ENCODE data around the gene SLC27A6. TPM values are rescaled to one million over a fixed set of nuclear protein-coding genes. Genes with fewer than 3 reads are reported as not detected.

Gene SLC27A6
- total RNA-seq, 4 donors from 2014 or later, result not detected

DNA sequence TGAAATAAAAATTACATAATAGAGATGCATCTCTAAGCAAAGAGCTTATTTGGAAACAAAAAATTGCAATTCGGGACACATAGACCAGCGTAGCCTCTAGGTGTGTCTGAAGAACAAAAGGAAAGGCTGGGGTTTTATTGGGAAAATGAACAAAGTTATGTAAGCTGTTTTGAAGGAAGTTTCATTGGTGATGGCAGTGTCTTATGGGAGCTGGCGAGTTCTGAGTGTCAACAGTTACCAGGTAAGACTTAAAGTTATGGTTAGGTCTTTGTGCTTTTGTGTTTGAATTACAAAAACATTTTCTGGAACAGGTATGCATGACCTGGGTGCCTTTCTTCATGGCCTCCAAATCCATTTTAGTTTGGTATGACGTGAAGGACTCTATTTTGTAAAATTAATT is 48.9 kb downstream of the SLC27A6 start:
- Histone ChIP-seq H3K36me3 (no peaks in the 10 kb centered on the region), H3K27me3 (no peaks in the 10 kb centered on the region), H3K4me1 (no peaks in the 10 kb centered on the region), H3K9me3 (no peaks in the 10 kb centered on the region), H3K4me3 (no peak overlapping the region), H3K27ac (no peak overlapping the region)
- TF ChIP-seq, protein P1, sequence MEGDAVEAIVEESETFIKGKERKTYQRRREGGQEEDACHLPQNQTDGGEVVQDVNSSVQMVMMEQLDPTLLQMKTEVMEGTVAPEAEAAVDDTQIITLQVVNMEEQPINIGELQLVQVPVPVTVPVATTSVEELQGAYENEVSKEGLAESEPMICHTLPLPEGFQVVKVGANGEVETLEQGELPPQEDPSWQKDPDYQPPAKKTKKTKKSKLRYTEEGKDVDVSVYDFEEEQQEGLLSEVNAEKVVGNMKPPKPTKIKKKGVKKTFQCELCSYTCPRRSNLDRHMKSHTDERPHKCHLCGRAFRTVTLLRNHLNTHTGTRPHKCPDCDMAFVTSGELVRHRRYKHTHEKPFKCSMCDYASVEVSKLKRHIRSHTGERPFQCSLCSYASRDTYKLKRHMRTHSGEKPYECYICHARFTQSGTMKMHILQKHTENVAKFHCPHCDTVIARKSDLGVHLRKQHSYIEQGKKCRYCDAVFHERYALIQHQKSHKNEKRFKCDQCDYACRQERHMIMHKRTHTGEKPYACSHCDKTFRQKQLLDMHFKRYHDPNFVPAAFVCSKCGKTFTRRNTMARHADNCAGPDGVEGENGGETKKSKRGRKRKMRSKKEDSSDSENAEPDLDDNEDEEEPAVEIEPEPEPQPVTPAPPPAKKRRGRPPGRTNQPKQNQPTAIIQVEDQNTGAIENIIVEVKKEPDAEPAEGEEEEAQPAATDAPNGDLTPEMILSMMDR (IDR thresholded peaks at IDR 0.05), result no peak
- no peak for TF ChIP-seq POLR2A (IDR thresholded peaks at IDR 0.05)
- DNase-seq, result no peak

DNA sequence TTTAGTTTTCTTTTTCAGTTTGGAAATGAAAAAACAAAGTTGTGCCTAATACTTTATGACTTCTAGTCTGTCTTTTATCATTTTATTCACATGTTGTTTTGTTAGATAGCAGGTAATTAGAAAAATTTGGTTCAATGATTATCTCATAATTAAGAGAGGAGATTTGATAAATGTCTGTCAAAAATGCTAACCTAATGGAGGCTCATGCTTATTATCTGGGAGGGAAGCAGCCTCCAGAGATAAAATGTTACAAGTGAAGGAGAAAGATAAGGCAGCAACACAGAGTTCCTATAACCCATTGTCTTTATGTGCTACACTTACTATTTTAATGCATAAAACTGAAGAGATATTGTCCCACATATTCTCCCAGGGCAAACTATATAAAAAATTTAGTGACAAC is 53.5 kb downstream of the SLC27A6 start:
- H3K4me3 ChIP-seq, result no peak overlapping the region
- H3K27ac ChIP-seq, result no peak overlapping the region
- H3K4me1 ChIP-seq, result no peaks in the 10 kb centered on the region
- H3K36me3 ChIP-seq, result no peaks in the 10 kb centered on the region
- H3K27me3 ChIP-seq, result no peaks in the 10 kb centered on the region
- TF ChIP-seq, protein P1 (IDR thresholded peaks at IDR 0.05), result no peak
- TF ChIP-seq POLR2A (IDR thresholded peaks at IDR 0.05), result no peak
- no peaks in the 10 kb centered on the region for H3K9me3 ChIP-seq
- no peak for DNase-seq

DNA sequence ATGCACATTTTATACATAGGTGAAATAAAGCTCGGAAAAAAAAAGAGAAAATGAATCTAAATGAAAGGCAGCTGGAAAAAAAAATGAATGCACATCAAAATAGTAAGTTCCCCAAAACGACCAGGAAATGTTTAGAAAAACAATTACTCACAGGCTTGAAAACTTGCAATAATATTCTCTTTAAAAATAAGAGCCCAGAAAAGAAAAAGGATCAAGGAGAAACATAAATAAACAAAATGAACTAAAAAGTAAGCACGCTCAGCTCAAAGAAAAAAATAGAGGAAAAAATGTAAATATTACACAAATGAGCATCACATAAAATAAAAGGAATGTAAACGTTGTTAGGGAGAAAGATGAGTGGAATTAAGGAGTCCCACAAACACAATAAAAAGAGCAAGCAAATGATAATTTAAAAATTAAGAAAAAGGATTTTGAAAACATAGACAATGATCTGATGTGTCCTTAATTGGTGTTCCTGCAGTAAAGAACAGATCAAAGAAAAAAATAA is 54.2 kb downstream of the SLC27A6 start:
- no peak overlapping the region for H3K27ac ChIP-seq
- no peaks in the 10 kb centered on the region for H3K36me3 ChIP-seq
- H3K4me1 ChIP-seq, result no peaks in the 10 kb centered on the region
- no peaks in the 10 kb centered on the region for H3K9me3 ChIP-seq
- no peak for TF ChIP-seq POLR2A (IDR thresholded peaks at IDR 0.05)
- TF ChIP-seq, protein P1 (IDR thresholded peaks at IDR 0.05), result no peak
- H3K27me3 ChIP-seq, result no peaks in the 10 kb centered on the region
- no peak overlapping the region for H3K4me3 ChIP-seq
- DNase-seq, result no peak

DNA sequence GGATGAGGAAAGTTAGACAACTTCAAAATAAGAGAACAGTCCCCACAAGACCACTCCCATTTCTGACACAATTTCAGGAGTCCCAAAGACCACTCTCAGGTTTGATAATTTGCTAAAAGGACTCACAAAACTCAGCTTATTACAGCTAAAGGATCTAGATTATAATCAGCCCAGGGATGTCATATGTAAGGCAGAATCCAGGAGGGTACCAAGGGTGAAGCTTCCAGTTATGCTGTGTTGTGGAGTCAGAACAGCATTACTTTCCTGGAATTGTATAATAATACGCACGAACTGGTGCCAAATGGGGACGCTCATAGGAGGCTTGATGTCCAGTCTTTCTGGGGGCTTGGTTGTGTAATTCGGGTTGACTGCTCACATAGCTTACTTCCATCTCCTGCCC is 55.4 kb downstream of the SLC27A6 start:
- H3K4me3 ChIP-seq, result no peak overlapping the region
- no peak overlapping the region for H3K27ac ChIP-seq

DNA sequence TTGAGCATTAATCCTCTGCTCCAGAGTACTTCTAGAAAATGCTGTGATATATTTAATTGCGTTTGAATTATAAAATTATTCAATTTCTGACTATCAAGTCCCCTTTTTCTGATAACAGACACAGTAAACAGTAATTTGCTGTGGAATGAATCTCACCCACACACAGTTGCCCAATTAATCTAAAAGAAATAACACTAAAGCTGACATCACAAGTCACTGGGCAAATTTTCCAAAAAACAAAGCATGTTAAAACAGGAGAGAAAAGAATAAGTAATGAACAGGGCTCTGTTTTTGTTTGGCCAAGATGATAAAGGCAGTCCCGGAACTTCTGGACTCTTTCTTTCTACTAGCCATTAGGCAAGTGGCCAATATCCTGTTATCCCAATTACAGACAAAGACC is 56.5 kb downstream of the SLC27A6 start:
- no peak for DNase-seq
- TF ChIP-seq, protein P1 (IDR thresholded peaks at IDR 0.05), result no peak
- no peak for TF ChIP-seq POLR2A (IDR thresholded peaks at IDR 0.05)
- H3K4me1 ChIP-seq, result no peaks in the 10 kb centered on the region
- no peaks in the 10 kb centered on the region for H3K9me3 ChIP-seq
- no peak overlapping the region for H3K4me3 ChIP-seq
- H3K36me3 ChIP-seq, result no peaks in the 10 kb centered on the region
- H3K27ac ChIP-seq, result no peak overlapping the region
- no peaks in the 10 kb centered on the region for H3K27me3 ChIP-seq

More for the DNA sequence above, 55.4 kb downstream of the SLC27A6 start:
- no peaks in the 10 kb centered on the region for H3K27me3 ChIP-seq
- no peaks in the 10 kb centered on the region for H3K4me1 ChIP-seq
- no peak for DNase-seq
- no peaks in the 10 kb centered on the region for H3K36me3 ChIP-seq
- no peaks in the 10 kb centered on the region for H3K9me3 ChIP-seq
- no peak for TF ChIP-seq POLR2A (IDR thresholded peaks at IDR 0.05)
- TF ChIP-seq, protein P1 (IDR thresholded peaks at IDR 0.05), result no peak

DNA sequence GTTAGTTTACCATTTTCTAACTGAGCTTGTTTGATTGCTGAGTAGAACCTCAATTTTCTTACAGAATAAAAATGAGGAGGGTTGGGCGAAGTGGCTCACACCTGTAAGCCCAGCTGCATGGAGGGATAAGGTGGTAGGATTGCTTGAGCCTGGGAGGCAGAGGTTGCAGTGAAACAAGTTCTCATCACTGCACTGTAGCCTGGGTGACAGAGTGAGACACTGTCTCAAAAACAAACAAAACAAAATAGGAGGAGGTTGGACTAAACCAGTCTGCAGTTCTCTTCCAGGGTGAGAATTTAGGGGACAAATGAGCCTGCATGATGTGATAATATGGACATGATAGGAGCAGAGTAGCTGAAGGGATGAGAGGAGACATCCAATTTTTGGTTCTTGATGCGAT is 57.3 kb downstream of the SLC27A6 start:
- TF ChIP-seq, protein P1 (IDR thresholded peaks at IDR 0.05), result no peak
- no peak for TF ChIP-seq POLR2A (IDR thresholded peaks at IDR 0.05)

More for the DNA sequence above, 57.3 kb downstream of the SLC27A6 start:
- Histone ChIP-seq H3K27me3 (no peaks in the 10 kb centered on the region), H3K4me1 (no peaks in the 10 kb centered on the region), H3K9me3 (no peaks in the 10 kb centered on the region), H3K36me3 (no peaks in the 10 kb centered on the region), H3K27ac (no peak overlapping the region), H3K4me3 (no peak overlapping the region)
- no peak for DNase-seq

Measured in Peyer's patch (tissue), 4 donors.